Stimulated activated CD8-positive, alpha-beta memory T cell treated with anti-CD3 and anti-CD28 coated beads, Interleukin-7, amount 100 ng/mL, for 4 hours (primary cell): Measurements from ENCODE around the gene PTPRD.

Source experiments
- DNase-seq, 2 donors: peaks; one replicate each; pipeline ENCODE4 v3.0.0-alpha.2; 2020; ENCODE audit warnings: low read depth in 2 of 2

The PTPRD gene

DNA sequence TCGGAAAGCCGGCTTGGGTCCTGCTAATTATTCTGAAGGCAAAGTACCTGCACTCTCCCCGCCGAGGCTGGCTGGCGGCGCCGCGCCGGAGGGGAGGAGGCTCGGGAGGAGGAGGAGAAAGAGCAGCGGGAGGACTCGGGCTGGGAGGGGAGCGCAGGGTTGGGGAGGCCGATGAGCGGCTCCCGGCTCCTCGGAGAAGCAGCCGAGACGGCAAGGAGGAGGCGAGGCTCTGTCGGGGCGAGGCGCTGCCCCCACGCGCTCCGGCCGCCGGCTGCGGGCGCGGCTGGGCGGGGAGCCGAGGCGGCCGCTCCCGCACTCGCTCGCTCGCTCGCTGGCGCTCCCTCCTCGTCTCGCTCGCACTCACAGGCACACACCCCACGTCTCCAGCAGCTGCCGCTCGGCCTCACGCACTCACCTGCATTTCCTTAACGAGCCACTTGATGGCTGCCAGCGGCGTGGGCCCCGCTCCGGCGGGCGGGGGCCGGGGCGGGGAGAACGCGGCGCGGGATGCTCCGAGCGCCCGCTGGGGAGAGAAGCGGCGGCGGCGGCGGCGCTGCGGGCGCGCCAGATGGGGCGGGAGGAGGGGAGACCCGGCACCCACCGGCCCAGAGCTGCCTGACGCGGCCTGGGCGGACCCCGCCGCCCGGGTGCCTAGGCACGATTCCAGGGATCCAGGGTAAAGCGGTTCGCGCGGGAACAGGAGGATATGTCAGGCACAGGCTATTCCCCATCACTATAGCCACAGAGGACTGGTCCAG is at the start of gene PTPRD:
TSS of gene PTPRD (minus strand) at position 362 of the 758 bp plus-strand sequence.
- DNase-seq = no peak

- no peak for DNase-seq
Measured at GRCh38 chr9:10661994-10662393, 49.2 kb upstream of the PTPRD start.

DNA sequence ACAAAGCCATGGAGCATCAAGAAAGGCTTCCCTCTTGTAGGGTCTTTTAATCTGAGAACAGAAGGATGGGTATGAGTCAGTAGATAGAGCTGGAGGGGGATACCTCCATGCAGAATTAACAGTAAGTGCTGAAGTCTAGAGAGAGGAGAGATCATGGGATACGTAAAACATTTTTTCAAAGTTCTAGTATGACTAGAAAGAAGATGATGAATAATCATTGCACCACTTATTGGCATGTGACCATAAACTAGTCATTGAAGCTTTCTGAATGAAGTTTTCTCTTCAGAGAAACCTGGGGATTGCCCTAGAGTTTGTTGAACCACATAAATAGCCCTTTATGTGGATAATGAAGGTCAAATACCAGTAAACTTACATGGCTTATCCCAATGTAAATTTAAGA is 48.6 kb upstream of the PTPRD start:
- DNase-seq = no peak

- no peak for DNase-seq
Measured at GRCh38 chr9:10651012-10651411, 38.2 kb upstream of the PTPRD start.

GRCh38 chr9:10649076-10649475 is 36.3 kb upstream of the PTPRD start:
- DNase-seq = no peak

GRCh38 chr9:10633785-10634184 is 21.0 kb upstream of the PTPRD start:
- DNase-seq = no peak

GRCh38 chr9:10614196-10614800 is 1.5 kb upstream of the PTPRD start:
- DNase-seq = no peak

DNA sequence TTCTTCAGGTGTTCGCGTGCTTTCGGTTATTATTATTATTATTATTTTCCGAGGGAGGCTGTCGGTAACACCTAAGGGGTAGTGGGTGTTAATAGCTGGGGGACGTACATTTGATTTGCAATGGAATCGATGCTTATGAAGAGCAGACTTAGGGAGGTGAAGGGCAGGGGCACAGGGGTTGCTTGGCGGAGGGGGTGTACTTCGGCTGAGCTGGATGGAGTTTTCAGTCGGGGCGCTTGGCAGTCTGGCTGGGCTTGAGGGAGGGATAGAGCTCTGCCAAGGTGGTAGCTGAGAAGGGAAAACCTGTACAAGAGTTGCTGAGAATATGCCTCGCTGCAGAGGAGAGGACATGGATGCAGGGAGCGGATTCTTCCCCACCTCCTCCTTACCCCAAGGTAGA is 617 bp upstream of the PTPRD start:
- no peak for DNase-seq

DNA sequence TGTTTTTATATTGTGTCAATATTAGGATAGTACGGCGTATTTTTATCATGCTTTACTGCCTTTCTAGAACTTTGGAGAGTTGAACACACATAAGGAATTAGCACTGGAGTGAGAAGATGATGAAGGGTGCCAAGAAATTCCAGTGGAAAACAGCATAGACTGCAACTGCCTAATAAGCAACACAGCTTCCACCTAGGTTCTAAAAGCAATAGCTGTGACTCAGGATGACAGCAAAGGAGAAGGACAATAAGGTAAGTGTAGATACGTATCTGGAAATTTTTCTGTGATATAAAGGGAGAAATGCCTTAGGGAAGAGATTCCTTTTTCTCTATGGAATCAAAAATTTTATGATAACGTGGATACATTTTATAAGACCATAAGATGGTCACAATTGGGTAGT is 7.4 kb downstream of the PTPRD start:
- no peak for DNase-seq

DNA sequence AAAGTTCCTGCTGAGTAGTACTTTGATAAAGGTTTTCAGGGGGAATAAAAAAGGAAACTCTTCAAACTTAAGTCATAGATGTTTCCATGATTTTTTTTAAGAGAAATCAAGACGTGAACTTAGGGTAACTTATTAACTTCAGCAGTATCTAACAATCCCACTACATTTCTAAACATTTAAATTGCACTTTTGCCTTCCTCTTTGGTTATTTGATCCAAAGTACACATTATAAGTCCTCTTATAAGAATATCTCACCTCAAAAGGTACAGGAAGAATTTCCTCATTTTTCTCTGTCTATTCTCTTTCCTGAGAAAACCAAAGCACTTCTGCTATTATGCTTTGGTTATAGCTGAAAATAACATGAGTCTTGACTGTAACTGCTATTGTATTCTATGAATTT is 7.9 kb downstream of the PTPRD start:
- no peak for DNase-seq

- DNase-seq = no peak
Measured at GRCh38 chr9:10597801-10598200, 15.0 kb downstream of the PTPRD start.

DNA sequence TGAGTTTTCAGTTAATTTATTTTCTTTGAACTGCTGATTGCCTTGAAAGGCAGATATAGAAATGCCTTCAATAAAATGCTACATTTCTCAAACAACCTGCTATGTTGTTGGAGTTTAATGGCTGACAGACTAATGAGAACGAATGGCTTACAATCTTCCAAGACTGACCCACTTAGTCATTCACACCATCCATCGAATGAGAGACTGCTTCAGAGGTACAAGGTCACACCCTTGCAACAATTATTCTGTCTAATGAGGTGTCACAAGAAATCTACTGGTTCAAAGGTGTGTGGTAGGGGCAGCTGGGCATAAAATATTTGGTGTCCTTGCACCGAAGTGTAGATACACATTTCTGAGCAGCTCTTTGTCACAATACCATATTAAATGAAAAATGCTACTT is 18.3 kb downstream of the PTPRD start:
- no peak for DNase-seq

DNA sequence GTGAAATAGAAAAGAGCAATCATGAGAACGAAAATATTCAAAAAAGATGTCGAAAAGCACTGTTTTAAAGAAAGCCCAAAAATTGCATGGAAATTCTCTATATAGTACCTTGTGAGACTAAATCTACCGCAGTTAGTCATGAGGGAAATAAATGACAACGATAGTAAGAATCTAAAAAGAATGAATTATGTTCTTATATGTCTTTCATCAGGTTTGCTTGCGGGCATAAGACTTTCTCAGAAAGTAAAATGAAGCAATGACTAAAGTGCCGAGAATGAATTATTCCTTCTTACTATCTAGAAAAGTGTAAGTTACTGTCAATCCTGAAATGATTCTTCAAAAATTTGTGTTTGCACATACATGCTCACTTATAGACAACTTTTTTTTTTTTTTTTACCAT is 26.4 kb downstream of the PTPRD start:
- DNase-seq = no peak

GRCh38 chr9:10571699-10572098 is 41.1 kb downstream of the PTPRD start:
- no peak for DNase-seq

- DNase-seq = no peak
Measured at GRCh38 chr9:10566848-10567247, 46.0 kb downstream of the PTPRD start.

DNA sequence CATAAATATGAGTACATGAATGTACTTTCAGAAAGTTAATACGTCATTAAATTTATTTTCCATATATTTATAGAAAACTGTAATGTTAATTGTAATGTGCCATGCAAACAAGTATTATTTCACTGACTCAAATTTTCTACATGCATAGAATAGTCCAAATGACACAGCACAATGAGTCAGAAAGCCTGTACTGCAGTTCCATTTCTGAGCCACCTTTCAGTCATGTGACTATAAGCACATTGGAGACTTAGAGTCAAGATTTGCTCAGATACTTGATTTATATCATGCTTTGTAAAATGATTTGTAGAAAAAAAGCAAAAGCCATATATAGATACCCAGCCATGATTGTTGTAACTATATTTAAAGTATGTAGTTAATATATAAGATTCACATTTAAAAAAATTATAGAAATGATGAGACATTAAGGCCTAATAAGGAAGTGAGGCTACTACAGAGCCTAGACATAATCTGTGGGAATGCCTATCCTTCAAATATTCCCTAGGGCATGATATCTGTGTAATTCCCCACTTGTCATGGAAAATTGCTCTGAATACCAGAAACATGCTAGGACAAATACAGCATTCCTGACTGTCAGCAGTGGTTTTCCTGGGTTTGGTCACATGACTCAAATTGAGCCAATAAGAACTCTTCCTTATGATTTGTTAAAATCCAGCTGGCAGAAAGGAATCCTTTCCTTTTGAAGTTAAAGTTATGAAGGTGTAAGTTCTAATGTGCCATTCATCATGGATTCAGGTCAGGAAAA is 50.0 kb downstream of the PTPRD start:
- no peak for DNase-seq

- no peak for DNase-seq
Measured at GRCh38 chr9:10548348-10548747, 64.5 kb downstream of the PTPRD start.

DNA sequence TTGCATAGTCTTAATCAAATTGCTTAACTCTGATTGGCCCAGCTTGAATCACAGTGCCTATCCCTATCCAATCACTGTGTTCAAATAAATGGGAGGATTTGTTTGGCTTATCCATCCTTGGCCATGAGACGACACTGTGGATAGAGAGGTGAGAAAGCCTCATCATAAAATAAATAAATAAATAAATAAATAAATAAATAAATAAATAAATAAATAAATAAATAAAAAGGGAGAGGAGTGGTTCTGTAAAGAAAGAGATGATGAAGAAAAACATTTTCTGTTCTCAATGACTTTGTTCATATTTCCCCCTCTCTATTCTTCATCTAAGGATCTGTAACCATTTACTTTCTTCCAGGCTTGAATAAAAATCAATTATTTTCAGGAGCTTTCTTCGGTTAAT is 74.7 kb downstream of the PTPRD start:
- DNase-seq = no peak

DNA sequence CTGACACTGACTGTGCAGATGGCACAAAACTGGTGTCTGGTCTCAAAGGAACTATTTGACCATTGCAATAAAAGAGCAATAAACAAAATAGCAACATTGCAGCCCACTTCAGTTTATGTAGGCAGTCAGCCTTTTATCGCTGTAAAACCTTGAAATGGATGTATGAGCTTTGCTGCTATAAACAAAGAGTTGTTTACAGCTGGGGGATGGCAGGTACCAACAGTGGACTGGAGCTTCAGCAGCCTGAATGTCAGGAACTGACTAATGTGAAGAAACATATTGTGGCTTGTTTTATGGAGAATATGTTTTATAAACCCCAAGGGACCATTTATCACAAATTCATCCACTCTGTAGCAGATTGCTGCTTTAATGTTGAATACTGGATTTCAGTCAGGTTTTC is 78.0 kb downstream of the PTPRD start:
- no peak for DNase-seq

- DNase-seq = no peak
Measured at GRCh38 chr9:10525972-10526371, 86.8 kb downstream of the PTPRD start.

DNA sequence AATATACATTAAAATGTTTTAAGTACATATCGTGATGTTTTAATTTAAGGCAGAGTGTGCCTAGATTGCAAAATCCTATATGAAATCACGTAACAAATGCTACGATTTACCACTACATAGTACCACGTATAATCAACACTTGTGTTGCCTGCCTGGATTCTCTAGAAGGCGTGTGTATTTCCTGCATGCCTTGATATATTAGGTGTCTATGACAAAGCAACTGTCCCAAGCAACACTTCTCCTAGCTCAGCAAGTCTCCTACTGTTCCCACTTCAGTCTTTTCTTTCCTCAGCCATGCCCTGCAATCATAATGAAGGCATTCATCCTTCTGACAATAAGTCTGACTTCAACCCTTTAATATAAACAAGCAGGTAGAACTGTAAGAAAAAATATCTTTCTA is 89.6 kb downstream of the PTPRD start:
- DNase-seq = no peak

GRCh38 chr9:10512144-10512543 is 100.7 kb downstream of the PTPRD start:
- no peak for DNase-seq

- DNase-seq = no peak
Measured at GRCh38 chr9:10488937-10489336, 123.9 kb downstream of the PTPRD start.
